GM10248 (cell line): ENCODE results near the gene KAT2B.

Experiments
- CTCF ChIA-PET: fragments of 300-600 bp; sonication (Branson Sonifier 250); formaldehyde crosslinking; extraction: SDS; loops from one replicate; lab custom pipeline; 2021; ENCODE audit warnings: antibody characterized with exemption; lab: Yijun Ruan, JAX
- POLR2A ChIA-PET: fragments of 350-650 bp; sonication (Branson Sonifier 250); formaldehyde crosslinking; extraction: SDS; loops from one replicate; lab custom pipeline; 2020; ENCODE audit warnings: antibody characterized with exemption; lab: Yijun Ruan, JAX
- DNase-seq: peaks from one replicate; pipeline ENCODE4 v3.0.0; 2012; ENCODE audit errors: extremely low spot score
- TF ChIP-seq, protein P1 (sequence below): IDR thresholded peaks from 2 replicates; pipeline ENCODE4 v1.5.1; 2012; ENCODE audit warnings: mild to moderate bottlenecking, low read depth; ENCODE audit errors: extremely low read depth, missing control alignments, control extremely low read depth

The KAT2B gene

DNA sequence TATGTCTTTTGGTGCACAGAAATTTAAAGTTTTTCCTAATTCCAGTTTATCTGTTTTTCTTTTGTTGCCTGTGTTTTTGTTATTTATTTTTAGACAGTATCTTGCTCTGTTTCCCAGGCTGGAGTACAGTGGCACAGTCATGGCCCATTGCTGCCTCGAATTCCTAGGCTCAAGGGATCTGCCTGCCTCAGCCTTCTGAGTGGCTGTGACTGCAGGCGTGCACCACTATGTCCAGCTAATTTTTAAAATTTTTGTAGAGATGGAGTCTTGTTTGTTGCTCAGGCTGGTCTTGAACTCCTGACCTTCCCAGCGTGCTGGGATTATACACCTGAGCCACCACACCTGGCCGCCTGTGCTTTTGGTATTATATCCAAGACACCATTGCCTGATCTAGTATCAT is 22.8 kb downstream of the KAT2B start:
- DNase-seq, result no peak
- CTCF ChIA-PET, result interaction anchor here (2.2 kb wide), 1 partner anchor 11 kb away, joined by 7 read pairs; no protein-coding TSS in a partner anchor
- TF ChIP-seq, protein P1, sequence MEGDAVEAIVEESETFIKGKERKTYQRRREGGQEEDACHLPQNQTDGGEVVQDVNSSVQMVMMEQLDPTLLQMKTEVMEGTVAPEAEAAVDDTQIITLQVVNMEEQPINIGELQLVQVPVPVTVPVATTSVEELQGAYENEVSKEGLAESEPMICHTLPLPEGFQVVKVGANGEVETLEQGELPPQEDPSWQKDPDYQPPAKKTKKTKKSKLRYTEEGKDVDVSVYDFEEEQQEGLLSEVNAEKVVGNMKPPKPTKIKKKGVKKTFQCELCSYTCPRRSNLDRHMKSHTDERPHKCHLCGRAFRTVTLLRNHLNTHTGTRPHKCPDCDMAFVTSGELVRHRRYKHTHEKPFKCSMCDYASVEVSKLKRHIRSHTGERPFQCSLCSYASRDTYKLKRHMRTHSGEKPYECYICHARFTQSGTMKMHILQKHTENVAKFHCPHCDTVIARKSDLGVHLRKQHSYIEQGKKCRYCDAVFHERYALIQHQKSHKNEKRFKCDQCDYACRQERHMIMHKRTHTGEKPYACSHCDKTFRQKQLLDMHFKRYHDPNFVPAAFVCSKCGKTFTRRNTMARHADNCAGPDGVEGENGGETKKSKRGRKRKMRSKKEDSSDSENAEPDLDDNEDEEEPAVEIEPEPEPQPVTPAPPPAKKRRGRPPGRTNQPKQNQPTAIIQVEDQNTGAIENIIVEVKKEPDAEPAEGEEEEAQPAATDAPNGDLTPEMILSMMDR, result no peak
- POLR2A ChIA-PET, result no interaction called here

DNA sequence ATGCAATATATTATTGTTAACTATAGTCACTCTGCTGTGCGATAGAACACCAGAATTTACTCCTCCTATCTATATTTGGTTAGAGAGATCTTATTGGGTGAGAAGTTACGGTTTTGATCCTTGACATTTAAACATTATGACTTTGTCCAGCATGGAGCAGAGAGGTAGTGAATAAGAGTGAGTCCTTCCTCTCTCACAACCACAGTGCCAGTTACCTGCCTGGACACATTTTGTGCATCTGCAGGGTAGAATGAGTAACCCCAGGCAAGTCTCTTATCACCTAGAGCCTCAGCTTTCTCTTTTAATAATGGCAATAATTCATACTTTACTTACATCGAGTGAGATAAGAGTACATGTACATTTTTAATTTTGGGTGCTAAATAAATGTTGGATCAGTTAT is 24.1 kb downstream of the KAT2B start:
- TF ChIP-seq, protein P1, result no peak
- no peak for DNase-seq
- CTCF ChIA-PET, result interaction anchor here (0.8 to 2.2 kb wide), 3 partner anchors 10 to 26 kb away, joined by 3 to 7 read pairs (median 4); no protein-coding TSS in a partner anchor
- POLR2A ChIA-PET, result no interaction called here

DNA sequence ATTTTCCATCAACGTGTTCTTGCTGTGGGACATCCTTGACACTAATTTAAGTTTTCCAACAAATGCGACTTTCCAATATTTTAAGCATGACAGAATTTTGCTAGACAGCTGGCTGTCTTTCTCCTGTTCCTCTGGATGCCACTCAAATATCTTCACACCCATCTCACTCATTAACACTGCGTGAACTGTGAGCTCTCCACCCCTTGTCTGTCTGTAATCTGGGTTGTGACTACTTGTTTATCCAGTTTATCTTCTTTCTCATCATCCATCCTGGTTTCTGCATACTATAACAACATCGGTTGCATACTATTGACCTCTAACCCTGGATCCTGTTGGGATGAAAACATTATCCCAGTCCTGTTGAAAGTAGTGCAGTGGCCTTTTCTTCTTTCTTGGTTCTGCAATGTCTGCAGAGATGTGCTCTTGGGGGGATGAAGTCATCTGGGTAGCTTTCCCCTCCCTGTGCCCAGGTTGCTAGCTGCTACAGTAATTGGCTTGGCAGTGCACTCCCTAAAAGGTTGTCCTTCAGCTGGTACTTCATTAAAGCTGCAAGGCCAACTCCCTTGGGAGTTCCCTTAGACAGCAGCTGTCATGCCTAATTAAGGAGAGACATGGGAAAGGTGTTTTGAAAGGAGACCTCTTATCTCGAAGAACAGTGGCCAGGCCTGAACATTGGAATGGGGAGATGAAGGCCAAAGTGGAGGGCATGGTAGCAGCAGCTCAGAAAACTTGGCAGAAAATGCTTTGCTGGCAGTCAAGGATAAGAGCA is 24.7 kb downstream of the KAT2B start:
- no peak for DNase-seq
- POLR2A ChIA-PET, result no interaction called here

DNA sequence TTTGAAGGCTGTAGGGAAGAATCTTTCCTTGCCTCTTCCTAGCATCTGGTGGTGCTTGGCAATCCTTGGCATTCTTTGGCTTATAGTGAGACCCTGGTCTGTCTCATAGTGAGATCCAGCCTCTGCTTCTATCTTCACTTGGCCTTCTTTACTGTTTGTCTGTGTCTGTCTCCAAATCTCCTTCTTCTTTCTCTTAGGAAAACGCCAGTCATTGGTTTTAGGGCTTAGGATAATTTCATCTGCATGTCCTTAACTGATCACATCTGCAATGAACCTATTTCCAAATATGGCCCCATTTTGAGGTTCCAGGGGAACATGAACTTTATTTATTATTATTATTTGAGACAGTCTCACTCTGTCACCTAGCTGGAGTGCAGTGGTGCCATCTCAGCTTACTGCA is 25.8 kb downstream of the KAT2B start:
- ChIA-PET CTCF (no interaction called here), POLR2A (no interaction called here)
- TF ChIP-seq, protein P1, result no peak
- no peak for DNase-seq

More for the DNA sequence above, 24.7 kb downstream of the KAT2B start:
- CTCF ChIA-PET, result interaction anchor here (1.6 to 2.2 kb wide), 2 partner anchors 9 to 13 kb away, joined by 4 to 7 read pairs; no protein-coding TSS in a partner anchor
- TF ChIP-seq, protein P1, result no peak

DNA sequence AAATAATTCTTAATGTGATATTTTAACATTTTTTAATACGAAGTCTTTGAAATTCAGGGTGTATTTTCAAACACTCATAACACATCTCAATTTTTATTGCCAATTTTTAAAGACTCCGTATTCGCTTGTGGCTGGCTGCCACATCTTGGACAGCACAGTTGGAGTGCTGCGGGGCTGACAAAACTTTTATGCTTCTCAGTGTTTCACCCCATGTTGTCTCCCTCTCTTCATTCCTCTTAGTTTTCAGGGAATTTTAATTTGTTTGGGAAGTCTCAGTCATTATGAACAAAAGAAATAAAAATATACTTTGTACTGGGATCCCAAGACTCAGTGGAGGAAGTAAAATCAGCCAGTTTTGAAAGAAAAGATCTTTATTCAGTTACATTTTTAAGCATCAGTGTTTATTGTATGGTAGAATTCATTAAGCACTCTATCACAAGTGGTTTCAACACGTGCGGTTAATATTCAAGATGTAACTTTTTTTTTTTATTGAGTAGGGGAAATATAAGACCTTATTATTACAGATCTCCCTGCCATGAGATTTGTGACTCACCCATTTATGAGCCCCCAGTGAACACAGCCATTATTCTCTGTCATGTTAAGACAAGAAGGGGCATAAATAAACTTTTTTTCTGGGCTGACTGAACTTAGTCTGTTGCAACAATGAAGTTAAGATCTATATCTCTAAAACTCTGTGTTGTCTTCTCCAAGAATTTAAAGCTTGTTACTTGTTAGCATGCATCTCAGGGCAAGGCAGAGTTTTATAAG is 26.8 kb downstream of the KAT2B start:
- POLR2A ChIA-PET, result no interaction called here
- DNase-seq, result no peak
- CTCF ChIA-PET, result no interaction called here
- TF ChIP-seq, protein P1, result no peak

DNA sequence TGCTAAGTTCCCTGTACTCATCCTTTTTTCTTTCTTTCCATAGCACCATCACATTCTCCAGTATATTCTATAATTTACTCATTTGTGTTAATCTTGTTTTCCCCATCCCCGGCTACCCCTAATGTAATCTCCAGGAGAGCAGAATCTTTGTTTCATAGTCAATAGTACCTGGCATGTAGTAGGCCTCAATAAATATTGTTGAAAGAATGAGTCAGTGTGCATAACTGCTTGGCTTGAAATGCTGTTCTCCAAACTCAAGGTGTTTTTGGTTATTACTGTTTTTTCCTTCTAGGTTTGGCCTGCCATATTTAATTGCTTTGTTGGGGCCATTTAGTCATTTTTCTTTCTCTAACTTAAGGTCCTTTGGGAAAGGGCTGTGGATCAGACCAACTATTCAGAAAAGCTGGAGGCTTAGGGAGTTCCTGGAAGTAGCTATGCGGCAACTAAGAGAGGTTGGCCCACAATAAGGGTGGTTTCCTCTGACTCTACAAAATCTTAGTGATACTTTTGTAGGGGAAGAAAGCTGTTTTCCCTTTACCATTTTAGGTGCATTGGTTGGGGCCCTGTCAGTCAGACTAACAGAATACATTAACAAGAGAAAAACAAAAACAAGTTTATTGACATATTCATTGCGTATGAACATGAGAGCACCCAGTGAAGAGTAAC is 28.4 kb downstream of the KAT2B start:
- POLR2A ChIA-PET, result no interaction called here
- DNase-seq, result no peak

More for the DNA sequence above, 28.4 kb downstream of the KAT2B start:
- CTCF ChIA-PET, result no interaction called here
- TF ChIP-seq, protein P1, result no peak
